Mucosa of descending colon (tissue), 3 donors: ENCODE measurements around the gene RNF41. TPM values are rescaled to one million over a fixed set of nuclear protein-coding genes. Genes with fewer than 3 reads are reported as not detected.
A peak's percentile ranks its signal among the peaks of the same experiment; 100 is the strongest.

Experiments
- ATAC-seq: fragments of 200-7000 bp; cut with Tn5 transposase; one replicate; pipeline ENCODE4 v1.9.1; 2020; ENCODE audit warnings: mild to moderate bottlenecking, moderate library complexity
- DNase-seq, 3 donors: peaks; one replicate each; pipeline ENCODE4 v3.0.0-alpha.2; 2020
- H3K36me3 ChIP-seq: fragments of 200-600 bp; one replicate; pipeline ENCODE4 v1.8.0; 2021; ENCODE audit warnings: low read depth, mild to moderate bottlenecking
- H3K4me1 ChIP-seq: fragments of 200-600 bp; one replicate; pipeline ENCODE4 v1.8.0; 2021; ENCODE audit warnings: low read depth, mild to moderate bottlenecking
- H3K4me3 ChIP-seq: fragments of 200-600 bp; one replicate; pipeline ENCODE4 v1.8.0; 2021; ENCODE audit warnings: mild to moderate bottlenecking
- H3K9me3 ChIP-seq: fragments of 200-600 bp; one replicate; pipeline ENCODE4 v1.8.0; 2021; ENCODE audit warnings: mild to moderate bottlenecking
- intact Hi-C, 2 donors: fragments of 100-400 bp; cut with DNase I in 1 of 2; cut with micrococcal nuclease in 1 of 2; formaldehyde crosslinking; loops; one replicate each; pipeline versions ENCODE4 v1.11.0 to v1.11.1; 2022; cut with DNase I, micrococcal nuclease
- total RNA-seq, 3 donors: library from RNA; stranded (reverse); fragmentation: NEBNext Ultra II Directional in 2 of 3; extraction: Animal tissue kit (Norgen Biotek cat#: 25700) in 2 of 3; gene quantifications; one replicate each; pipeline versions ENCODE4 v1.2.1 to v1.2.4, GENCODE V29; 2021 to 2023
- TF ChIP-seq, protein P1 (sequence below): fragments of 200-600 bp; IDR thresholded peaks from one replicate; pipeline ENCODE4 v1.8.0; 2022; ENCODE audit warnings: antibody characterized with exemption, mild to moderate bottlenecking
- donor health status: DM: no; HTN: no; CAD: no; lungs with moderate emphysema.
- donor health status: DM: no; HTN: no; CAD: no.
- donor health status: DM: no; HTN: yes; CAD: no.

The RNF41 gene
- total RNA-seq, 3 donors from 2014 or later: 30.4 to 51.5 (median 32.1) TPM

- intact Hi-C loops: loop anchor here in 1 of 2 donors (10.0 kb wide), 1 partner anchor 62 kb away; the partner anchor contains the start of gene ESYT1
- no peaks in the 10 kb centered on the region for H3K36me3 ChIP-seq
Measured at GRCh38 chr12:56186957-56187356, 34.8 kb downstream of the RNF41 start.

DNA sequence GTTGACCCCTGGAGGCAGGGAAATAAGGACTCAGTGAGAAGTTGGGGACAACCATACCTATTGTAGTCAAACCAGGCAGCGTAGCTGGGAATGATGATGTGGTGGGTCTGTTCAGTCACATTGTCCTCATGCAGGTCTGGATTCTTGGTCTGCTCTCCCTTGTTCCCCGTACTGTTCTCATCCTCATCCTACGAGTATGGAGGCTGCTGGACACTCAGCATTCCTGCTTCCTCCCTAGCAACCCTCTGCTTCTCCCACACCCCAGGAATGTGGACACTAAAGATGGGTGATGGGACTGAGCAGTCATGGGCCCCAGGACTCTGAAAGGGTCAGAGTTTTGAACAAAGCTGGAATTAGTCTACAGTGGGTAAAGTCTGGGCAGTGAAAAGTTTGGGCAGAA is 43.4 kb downstream of the RNF41 start:
- Histone ChIP-seq H3K4me1 (no peaks in the 10 kb centered on the region), H3K36me3 (peaks cover 15% of the 10 kb centered on the region), H3K4me3 (no peak overlapping the region), H3K9me3 (no peaks in the 10 kb centered on the region)
- TF ChIP-seq, protein P1, sequence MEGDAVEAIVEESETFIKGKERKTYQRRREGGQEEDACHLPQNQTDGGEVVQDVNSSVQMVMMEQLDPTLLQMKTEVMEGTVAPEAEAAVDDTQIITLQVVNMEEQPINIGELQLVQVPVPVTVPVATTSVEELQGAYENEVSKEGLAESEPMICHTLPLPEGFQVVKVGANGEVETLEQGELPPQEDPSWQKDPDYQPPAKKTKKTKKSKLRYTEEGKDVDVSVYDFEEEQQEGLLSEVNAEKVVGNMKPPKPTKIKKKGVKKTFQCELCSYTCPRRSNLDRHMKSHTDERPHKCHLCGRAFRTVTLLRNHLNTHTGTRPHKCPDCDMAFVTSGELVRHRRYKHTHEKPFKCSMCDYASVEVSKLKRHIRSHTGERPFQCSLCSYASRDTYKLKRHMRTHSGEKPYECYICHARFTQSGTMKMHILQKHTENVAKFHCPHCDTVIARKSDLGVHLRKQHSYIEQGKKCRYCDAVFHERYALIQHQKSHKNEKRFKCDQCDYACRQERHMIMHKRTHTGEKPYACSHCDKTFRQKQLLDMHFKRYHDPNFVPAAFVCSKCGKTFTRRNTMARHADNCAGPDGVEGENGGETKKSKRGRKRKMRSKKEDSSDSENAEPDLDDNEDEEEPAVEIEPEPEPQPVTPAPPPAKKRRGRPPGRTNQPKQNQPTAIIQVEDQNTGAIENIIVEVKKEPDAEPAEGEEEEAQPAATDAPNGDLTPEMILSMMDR: no peak
- no peak for DNase-seq
- no peak for ATAC-seq
- intact Hi-C loops: no loop called here

More at GRCh38 chr12:56186957-56187356, 34.8 kb downstream of the RNF41 start:
- Histone ChIP-seq H3K4me1 (peaks cover 18% of the 10 kb centered on the region), H3K9me3 (no peaks in the 10 kb centered on the region), H3K4me3 (no peak overlapping the region)
- no peak for DNase-seq
- TF ChIP-seq, protein P1: no peak
- ATAC-seq: no peak

- TF ChIP-seq, protein P1: no peak
- Histone ChIP-seq H3K36me3 (peaks cover 11% of the 10 kb centered on the region), H3K9me3 (no peaks in the 10 kb centered on the region), H3K4me3 (no peak overlapping the region), H3K4me1 (no peaks in the 10 kb centered on the region)
- DNase-seq (no peak), ATAC-seq (no peak)
- intact Hi-C loops: no loop called here
Measured at GRCh38 chr12:56172839-56173238, 48.9 kb downstream of the RNF41 start.

- ATAC-seq (no peak), DNase-seq (no peak)
- Histone ChIP-seq H3K4me1 (no peaks in the 10 kb centered on the region), H3K9me3 (no peaks in the 10 kb centered on the region), H3K36me3 (peaks cover 7% of the 10 kb centered on the region), H3K4me3 (no peak overlapping the region)
- intact Hi-C loops: no loop called here
- TF ChIP-seq, protein P1: no peak
Measured at GRCh38 chr12:56169229-56169759, 52.4 kb downstream of the RNF41 start.

- Histone ChIP-seq H3K9me3 (no peaks in the 10 kb centered on the region), H3K4me1 (peaks cover 11% of the 10 kb centered on the region), H3K4me3 (no peak overlapping the region), H3K36me3 (peaks cover 13% of the 10 kb centered on the region)
- ATAC-seq (peak; percentile 2), DNase-seq (no peak)
- intact Hi-C loops: no loop called here
- TF ChIP-seq, protein P1: no peak
Measured at GRCh38 chr12:56165369-56165768, 56.4 kb downstream of the RNF41 start.

DNA sequence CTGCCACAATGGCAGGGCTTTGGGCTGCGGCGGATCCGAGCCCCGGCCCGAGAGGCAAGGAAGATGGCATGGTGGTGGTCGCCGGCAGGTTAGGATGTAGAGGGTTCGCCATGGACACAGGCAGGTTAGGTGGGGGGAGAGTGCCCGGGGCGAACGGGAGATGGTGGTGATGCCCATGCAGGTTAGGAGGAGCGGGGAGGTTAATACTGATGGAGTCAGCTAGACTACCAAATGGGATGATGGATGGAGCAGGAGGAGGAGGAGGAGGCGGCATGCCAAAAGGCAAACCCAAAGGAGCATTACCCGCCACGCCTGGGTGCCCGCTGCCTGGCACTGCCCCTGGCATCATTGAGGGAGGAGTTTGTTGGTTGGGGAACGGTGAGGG is 57.4 kb downstream of the RNF41 start:
- intact Hi-C loops: no loop called here
- TF ChIP-seq, protein P1: no peak
- H3K9me3 ChIP-seq: no peaks in the 10 kb centered on the region
- peaks cover 22% of the 10 kb centered on the region for H3K4me1 ChIP-seq
- no peak overlapping the region for H3K4me3 ChIP-seq
- peaks cover 9% of the 10 kb centered on the region for H3K36me3 ChIP-seq
- DNase-seq (no peak), ATAC-seq (no peak)
